ENCODE data around the gene TNPO1.

- TF ChIP-seq CTCF (IDR thresholded peaks at IDR 0.05) (no peak), POLR2A (IDR thresholded peaks at IDR 0.05) (no peak)
These were observed 40.9 kb downstream of the TNPO1 start for GRCh38 chr5:72857396-72857795.
